ENCODE data around the gene KCNK17.

KCNK17 gene

GRCh38 chr6:39296745-39297640 is 17.2 kb downstream of the KCNK17 start:
- in situ Hi-C loops (cut with HindIII; ENCODE audit: low sequenced_read_pairs) = no loop called here
- H3K4me3 ChIP-seq (ENCODE audit: low read depth, low read length) = no peak overlapping the region
- TF ChIP-seq CTCF (IDR thresholded peaks at IDR 0.05; ENCODE audit: low read depth, low read length, missing control alignments) = no peak
- DNase-seq (ENCODE audit: low read depth) = no peak

DNA sequence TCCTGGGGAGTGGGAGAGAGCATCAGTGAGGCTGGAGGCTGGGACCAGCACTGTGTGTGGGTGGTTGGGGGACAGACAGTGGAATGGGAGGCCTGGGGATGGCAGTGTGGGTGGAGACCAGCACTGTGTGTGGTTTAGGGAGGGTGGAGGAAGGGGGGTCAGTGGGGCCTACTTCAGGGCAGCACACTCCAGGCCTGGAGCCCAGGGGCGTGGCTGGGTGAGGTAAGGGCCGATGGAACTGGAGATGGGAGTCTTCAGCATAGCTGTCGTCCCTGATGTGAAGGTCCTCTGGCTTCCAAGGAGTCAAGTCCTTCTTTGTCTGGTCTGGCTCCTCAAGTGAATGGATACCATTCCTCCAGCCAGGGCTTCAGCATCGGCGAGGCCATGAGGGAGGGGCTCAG is 18.6 kb downstream of the KCNK17 start:
- no peak for DNase-seq (ENCODE audit: low read depth)
- no peak overlapping the region for H3K4me3 ChIP-seq (ENCODE audit: low read depth, low read length)
- TF ChIP-seq CTCF (IDR thresholded peaks at IDR 0.05; ENCODE audit: low read depth, low read length, missing control alignments) = no peak
- in situ Hi-C loops (cut with HindIII; ENCODE audit: low sequenced_read_pairs) = no loop called here

DNA sequence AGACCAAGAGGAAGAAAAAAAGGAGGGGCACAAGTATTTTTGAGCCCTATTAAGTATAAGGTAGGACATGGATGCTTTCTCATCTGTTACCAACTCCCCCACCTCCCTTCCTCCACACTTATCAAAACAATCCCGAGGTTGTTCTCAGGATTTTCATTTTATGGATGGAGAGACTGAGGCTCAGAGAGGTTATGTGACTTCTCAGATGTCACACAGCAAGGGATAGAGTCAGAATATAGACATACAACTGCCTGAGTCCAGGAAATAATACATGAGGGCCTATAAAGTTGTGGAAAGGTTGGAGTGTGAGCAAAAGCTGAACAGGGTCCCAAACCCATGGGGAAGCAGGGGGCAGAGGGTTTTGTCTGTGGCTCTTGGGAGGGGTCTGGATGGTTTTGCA is 19.3 kb downstream of the KCNK17 start:
- TF ChIP-seq CTCF (IDR thresholded peaks at IDR 0.05; ENCODE audit: low read depth, low read length, missing control alignments) = no peak
- no peak for DNase-seq (ENCODE audit: low read depth)
- no peak overlapping the region for H3K4me3 ChIP-seq (ENCODE audit: low read depth, low read length)
- in situ Hi-C loops (cut with HindIII; ENCODE audit: low sequenced_read_pairs) = no loop called here

DNA sequence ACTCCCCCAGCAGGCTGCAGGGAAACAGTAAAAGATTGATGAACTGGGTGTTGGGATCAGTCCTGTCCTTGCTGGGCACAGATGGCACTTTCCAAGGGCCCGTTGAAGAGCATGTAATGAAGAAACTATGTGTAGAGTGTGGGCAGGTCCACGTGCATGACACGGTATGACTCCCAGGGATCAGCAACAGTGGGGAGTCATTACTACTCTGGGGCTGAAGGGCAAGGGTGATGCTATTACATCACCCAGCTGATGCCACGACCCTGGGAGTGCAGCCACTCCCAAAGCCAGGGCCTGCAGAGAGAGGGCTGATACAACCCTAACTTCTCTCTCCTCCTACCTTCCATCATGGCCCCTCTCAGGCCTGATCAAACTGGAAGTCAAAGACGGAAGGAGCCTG is 20.1 kb downstream of the KCNK17 start:
- in situ Hi-C loops (cut with HindIII; ENCODE audit: low sequenced_read_pairs) = no loop called here
- H3K4me3 ChIP-seq (ENCODE audit: low read depth, low read length) = no peak overlapping the region
- no peak for DNase-seq (ENCODE audit: low read depth)
- no peak for TF ChIP-seq CTCF (IDR thresholded peaks at IDR 0.05; ENCODE audit: low read depth, low read length, missing control alignments)

DNA sequence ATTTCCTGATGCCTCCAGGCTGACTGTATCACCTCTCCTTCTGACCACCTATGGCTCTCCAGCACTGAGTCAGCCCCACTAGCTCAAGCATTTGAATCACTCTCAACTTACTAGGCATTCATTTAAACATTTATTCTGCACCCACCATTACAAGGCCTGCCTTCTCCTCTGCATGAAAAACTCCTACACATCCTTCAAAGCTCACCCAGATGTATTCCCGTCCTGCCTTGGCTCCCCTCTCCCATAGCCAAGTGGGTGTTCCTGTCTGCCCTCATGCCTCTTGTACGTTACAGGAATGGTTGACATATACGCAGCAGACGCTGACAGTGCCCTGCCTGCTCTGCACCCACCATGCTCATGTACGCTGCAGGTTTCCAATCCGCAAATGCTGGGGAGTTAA is 21.6 kb downstream of the KCNK17 start:
- TF ChIP-seq CTCF (IDR thresholded peaks at IDR 0.05; ENCODE audit: low read depth, low read length, missing control alignments) = no peak
- DNase-seq (ENCODE audit: low read depth) = no peak
- in situ Hi-C loops (cut with HindIII; ENCODE audit: low sequenced_read_pairs) = no loop called here
- no peak overlapping the region for H3K4me3 ChIP-seq (ENCODE audit: low read depth, low read length)

DNA sequence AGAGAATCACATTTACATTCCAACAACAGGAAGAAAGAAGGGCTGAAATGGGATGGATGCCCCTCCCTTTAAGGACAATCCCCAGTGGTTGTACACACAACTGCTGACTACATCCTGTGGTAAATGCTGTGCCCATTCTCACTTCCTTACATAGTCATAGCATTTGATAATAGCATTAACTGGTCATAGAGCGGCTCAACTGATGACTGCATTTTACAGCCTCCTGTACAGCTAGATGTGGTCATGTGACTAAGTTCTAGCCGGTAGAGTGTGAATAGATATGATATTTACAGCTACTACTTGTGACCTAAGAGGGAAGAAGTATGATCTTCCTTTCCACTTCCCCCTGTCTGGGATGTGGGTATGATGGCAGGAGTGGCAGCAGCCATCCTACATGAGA is 24.7 kb downstream of the KCNK17 start:
- in situ Hi-C loops (cut with HindIII; ENCODE audit: low sequenced_read_pairs) = no loop called here

More for the DNA sequence above, 24.7 kb downstream of the KCNK17 start:
- no peak for TF ChIP-seq CTCF (IDR thresholded peaks at IDR 0.05; ENCODE audit: low read depth, low read length, missing control alignments)
- no peak overlapping the region for H3K4me3 ChIP-seq (ENCODE audit: low read depth, low read length)
- DNase-seq (ENCODE audit: low read depth) = no peak

Measured in astrocyte of the cerebellum (primary cell).